IMR-90 (cell line): ENCODE results near the gene C20orf173. TPM values are rescaled to one million over a fixed set of nuclear protein-coding genes. Genes with fewer than 3 reads are reported as not detected.

ENCODE experiments used
- ATAC-seq: fragments of 200-7000 bp; cut with Tn5 transposase; 2 replicates; pipeline ENCODE4 v1.9.1; 2020; ENCODE audit warnings: low read depth, mild to moderate bottlenecking, moderate library complexity
- BruUV-seq: library from RNA; stranded (reverse); fragments of 400-500 nt; replicated peaks from 2 replicates; lab custom pipeline; 2021; lab: Mats Ljungman, UMichigan
- CTCF ChIA-PET: fragments of 300-600 bp; formaldehyde crosslinking; extraction: SDS; loops from one replicate; lab custom pipeline; 2021; ENCODE audit warnings: antibody characterized with exemption; lab: Yijun Ruan, JAX
- POLR2A ChIA-PET: fragments of 300-600 bp; sonication (Branson Sonifier 250); formaldehyde crosslinking; loops from one replicate; lab custom pipeline; 2022; ENCODE audit warnings: antibody characterized with exemption; ENCODE audit not compliant: unreplicated experiment; lab: Charles Lee
- DNase-seq: peaks from one replicate; pipeline ENCODE4 v3.0.0; 2013
- H2AFZ ChIP-seq: replicated peaks from 2 replicates; pipeline ENCODE3; 2013; ENCODE audit warnings: low read length, mild to moderate bottlenecking; ENCODE audit not compliant: poor library complexity
- H2AK5ac ChIP-seq: 2 replicates; pipeline ENCODE4 v1.6.1; 2013; ENCODE audit warnings: low read depth, low read length, inconsistent platforms
- H2AK9ac ChIP-seq: replicated peaks from 2 replicates; pipeline ENCODE3; 2013; ENCODE audit warnings: mild to moderate bottlenecking, low read depth, low read length, moderate library complexity; ENCODE audit not compliant: poor library complexity
- H2BK120ac ChIP-seq: 2 replicates; pipeline ENCODE4 v1.6.1; 2013; ENCODE audit warnings: low read depth, low read length, inconsistent platforms
- H2BK15ac ChIP-seq: 3 replicates; pipeline ENCODE4 v1.6.1; 2013; ENCODE audit warnings: low read depth, low read length, inconsistent platforms
- H2BK20ac ChIP-seq: 2 replicates; pipeline ENCODE4 v1.6.1; 2013; ENCODE audit warnings: low read depth, mild to moderate bottlenecking, inconsistent platforms, low read length, moderate library complexity
- H2BK5ac ChIP-seq: 2 replicates; pipeline ENCODE4 v1.6.1; 2013; ENCODE audit warnings: mild to moderate bottlenecking, low read depth, low read length, inconsistent platforms; ENCODE audit not compliant: poor library complexity, severe bottlenecking
- H3K14ac ChIP-seq: replicated peaks from 2 replicates; pipeline ENCODE4 v1.6.1; 2013; ENCODE audit warnings: low read depth, low read length, inconsistent platforms
- H3K18ac ChIP-seq: 2 replicates; pipeline ENCODE4 v1.6.1; 2013; ENCODE audit warnings: low read depth, low read length, control low read depth
- H3K23ac ChIP-seq: 2 replicates; pipeline ENCODE4 v1.6.1; 2013; ENCODE audit warnings: low read depth, low read length, inconsistent platforms
- H3K27ac ChIP-seq: 2 replicates; pipeline ENCODE4 v1.5.1; 2013; ENCODE audit warnings: mild to moderate bottlenecking, control low read depth, low read length; ENCODE audit not compliant: insufficient read depth
- H3K27me3 ChIP-seq: 2 replicates; pipeline ENCODE4 v1.6.1; 2013; ENCODE audit warnings: low read length; ENCODE audit not compliant: control insufficient read depth, insufficient read depth
- H3K36me3 ChIP-seq: 2 replicates; pipeline ENCODE4 v1.6.1; 2013; ENCODE audit warnings: low read length, mixed read lengths; ENCODE audit not compliant: control insufficient read depth, insufficient read depth
- H3K4ac ChIP-seq: 2 replicates; pipeline ENCODE4 v1.6.1; 2013; ENCODE audit warnings: low read depth, low read length, inconsistent platforms
- H3K4me1 ChIP-seq: 2 replicates; pipeline ENCODE4 v1.6.1; 2013; ENCODE audit warnings: low read length, mixed read lengths; ENCODE audit not compliant: control insufficient read depth, insufficient read depth
- H3K4me2 ChIP-seq: 2 replicates; pipeline ENCODE4 v1.6.1; 2013; ENCODE audit warnings: low read depth, mild to moderate bottlenecking, control low read depth, low read length, moderate library complexity
- H3K4me3 ChIP-seq: 2 replicates; pipeline ENCODE4 v1.5.1; 2013; ENCODE audit warnings: low read depth, mild to moderate bottlenecking, control low read depth, low read length, moderate library complexity; ENCODE audit not compliant: insufficient read depth
- H3K56ac ChIP-seq: 2 replicates; pipeline ENCODE4 v1.6.1; 2013; ENCODE audit warnings: low read length, inconsistent platforms; ENCODE audit not compliant: insufficient read depth; ENCODE audit errors: extremely low read depth
- H3K79me1 ChIP-seq, 2 experiments: 2 replicates each; pipeline ENCODE4 v1.6.1; 2013; ENCODE audit warnings: low read length in 2 of 2, inconsistent platforms in 1 of 2, low read depth in 1 of 2
- H3K9ac ChIP-seq: 2 replicates; pipeline ENCODE4 v1.6.1; 2013; ENCODE audit warnings: low read depth, low read length, control low read depth
- H3K9me1 ChIP-seq: 2 replicates; pipeline ENCODE4 v1.6.1; 2013; ENCODE audit warnings: low read length, inconsistent platforms; ENCODE audit not compliant: insufficient read depth
- H3K9me3 ChIP-seq: 2 replicates; pipeline ENCODE4 v1.6.1; 2013; ENCODE audit warnings: low read length; ENCODE audit not compliant: control insufficient read depth, insufficient read depth
- H4K20me1 ChIP-seq: 2 replicates; pipeline ENCODE4 v1.6.1; 2013; ENCODE audit warnings: low read length, inconsistent platforms; ENCODE audit not compliant: insufficient read depth
- H4K5ac ChIP-seq: 2 replicates; pipeline ENCODE4 v1.6.1; 2013; ENCODE audit warnings: mild to moderate bottlenecking, low read depth, low read length, control low read depth
- H4K8ac ChIP-seq, 2 experiments: 2 replicates each; pipeline ENCODE4 v1.6.1; 2013; ENCODE audit warnings: low read depth in 2 of 2, low read length in 2 of 2, control low read depth in 1 of 2, inconsistent platforms in 1 of 2
- H4K91ac ChIP-seq: 2 replicates; pipeline ENCODE4 v1.6.1; 2013; ENCODE audit warnings: low read depth, low read length, inconsistent platforms; ENCODE audit not compliant: insufficient read depth
- FOS ChIP-seq: fragments of 150-350 bp; IDR thresholded peaks from 2 replicates; pipeline ENCODE4 v1.6.1; 2016; ENCODE audit warnings: low read depth, low read length
- MAFK ChIP-seq: IDR thresholded peaks from 2 replicates; pipeline ENCODE4 v1.6.1; 2012; ENCODE audit warnings: low read depth, low read length, improper control_type of control experiment
- POLR2A ChIP-seq: IDR thresholded peaks from 2 replicates; pipeline ENCODE4 v1.6.1; 2012; ENCODE audit warnings: mild to moderate bottlenecking, low read depth, low read length
- RAD21 ChIP-seq: IDR thresholded peaks from 2 replicates; pipeline ENCODE4 v1.6.1; 2012; ENCODE audit warnings: low read length, improper control_type of control experiment
- RFX5 ChIP-seq: IDR thresholded peaks from 2 replicates; pipeline ENCODE4 v1.8.0; 2012; ENCODE audit warnings: low read depth, mild to moderate bottlenecking, low read length, moderate library complexity
- SMC3 ChIP-seq: fragments of 150-350 bp; IDR thresholded peaks from 2 replicates; pipeline ENCODE4 v1.6.1; 2016; ENCODE audit warnings: low read depth, mild to moderate bottlenecking, antibody characterized with exemption, low read length, moderate library complexity
- WGBS, 2 experiments: methylation state at CpG; one replicate each; pipeline versions ENCODE4 v1.1.5 to v1.1.7; 2013; ENCODE audit warnings: missing lambda C conversion rate in 2 of 2; ENCODE audit not compliant: insufficient read length in 1 of 2; ENCODE audit errors: extremely low coverage in 2 of 2; 5-methylcytosine and 5-hydroxymethylcytosine counted together
- dilution Hi-C: fragments of 300-500 bp; cut with HindIII; formaldehyde crosslinking; loops from one replicate; pipeline ENCODE4 v1.14.3; 2018; ENCODE audit warnings: low sequenced_read_pairs; ENCODE audit not compliant: unreplicated experiment
- in situ Hi-C: fragments of 300-500 bp; cut with MboI; formaldehyde crosslinking; loops from 3 replicates; pipeline ENCODE4 v1.14.3; 2019; ENCODE audit warnings: low sequenced_read_pairs, inconsistent platforms, mixed read lengths
- intact Hi-C: fragments of 100-400 bp; cut with micrococcal nuclease; formaldehyde crosslinking; loops from 2 replicates; pipeline ENCODE4 v1.10.0; 2022
- polyA plus RNA-seq, 3 experiments: library from polyadenylated mRNA; depleted of rRNA; stranded (reverse); fragments of >200 nt; gene quantifications; 2 replicates each; pipeline ENCODE4 v1.2.3, GENCODE V29; 2012; ENCODE audit warnings: low replicate concordance in 1 of 3
- total RNA-seq: library from RNA; depleted of rRNA; stranded (reverse); fragments of >200 nt; gene quantifications from 2 replicates; pipeline ENCODE4 v1.2.3, GENCODE V29; 2012

Gene C20orf173
- total and polyA plus RNA-seq, 2 of the 4 experiments (the other 2 are of a cell fraction) = not detected

DNA sequence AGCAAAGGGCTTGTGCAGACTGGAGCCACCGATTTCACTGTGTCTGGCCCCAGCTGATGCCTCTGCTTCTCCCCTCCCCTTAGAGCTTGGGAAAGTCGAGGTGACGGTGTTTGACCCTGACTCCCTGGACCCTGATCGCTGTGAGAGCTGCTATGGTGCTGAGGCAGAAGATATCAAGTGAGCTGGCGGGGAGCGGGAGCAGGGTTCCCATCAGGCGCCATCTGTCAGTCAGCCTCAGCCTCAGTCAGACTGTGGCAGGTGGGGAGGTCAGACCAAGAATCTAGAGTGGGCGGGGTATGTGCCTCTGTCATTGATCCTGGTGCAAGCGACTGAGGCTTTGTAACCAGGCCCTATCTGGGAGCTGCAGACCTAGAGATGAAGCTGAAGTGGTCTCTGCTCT lies 17.9 kb upstream of the C20orf173 start:
- Histone ChIP-seq H4K8ac (no peak overlapping the region), H2BK20ac (no peak overlapping the region), H2BK5ac (no peak overlapping the region), H2AFZ (no peak overlapping the region), H2BK120ac (no peak overlapping the region), H2BK15ac (no peak overlapping the region), H4K91ac (no peak overlapping the region), H3K14ac (no peak overlapping the region), H3K27ac (no peak overlapping the region), H3K27me3 (no peaks in the 10 kb centered on the region), H3K9me3 (no peaks in the 10 kb centered on the region), H3K79me1 (peaks cover 9 to 45% of the 10 kb centered on the region in 2 experiments), H3K4me2 (no peak overlapping the region), H3K9ac (no peak overlapping the region), H3K36me3 (peaks cover 47% of the 10 kb centered on the region), H3K4me1 (peaks cover 4% of the 10 kb centered on the region), H3K23ac (no peak overlapping the region), H3K18ac (no peak overlapping the region), H2AK5ac (no peak overlapping the region), H4K5ac (no peak overlapping the region), H3K56ac (no peak overlapping the region), H3K4ac (no peak overlapping the region), H3K4me3 (no peak overlapping the region), H3K9me1 (peaks cover 12% of the 10 kb centered on the region), H4K20me1 (peaks cover 4% of the 10 kb centered on the region; the same call in 1 of the 2 replicates), H2AK9ac (no peak overlapping the region)
- no peak for DNase-seq
- intact Hi-C loops (no loop called here), in situ Hi-C loops (no loop called here), dilution Hi-C loops (no loop called here)
- ChIA-PET POLR2A (no interaction called here), CTCF (interaction anchor here (0.6 kb wide), 1 partner anchor 332 kb away, joined by 3 read pairs; no protein-coding TSS in a partner anchor)
- no TSS peak for BruUV-seq
- ATAC-seq = no peak
- no CpG with 5 or more reads among the region's 9 CpGs for WGBS, 2 experiments
- TF ChIP-seq POLR2A (no peak), RFX5 (no peak), RAD21 (no peak), FOS (no peak), MAFK (no peak), SMC3 (no peak)
